GM18526 (cell line): ENCODE results near the gene MXD3.

Experiments used
- POLR2A ChIP-seq: IDR thresholded peaks from 3 replicates; pipeline ENCODE4 v1.6.1; 2011; ENCODE audit not compliant: insufficient read length; ENCODE audit errors: extremely low read depth

The MXD3 gene

DNA sequence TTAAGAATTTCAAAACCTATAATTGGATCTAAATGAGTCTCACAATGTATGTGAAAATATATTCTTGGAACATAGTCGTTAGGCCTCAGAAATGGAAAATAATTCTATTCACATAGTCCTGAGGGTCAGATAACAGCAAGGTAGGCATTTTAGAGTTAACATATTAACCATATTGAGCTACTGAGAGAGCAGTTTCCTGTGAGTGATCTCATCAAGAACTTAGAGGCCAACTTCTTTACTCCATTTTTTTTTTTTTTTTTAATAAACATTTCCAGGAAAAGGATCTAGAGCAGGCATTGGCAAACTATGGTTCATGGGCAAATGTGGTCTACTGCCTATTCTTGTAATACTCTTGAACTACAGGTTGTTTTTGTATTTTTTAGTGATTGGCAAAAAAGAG is 34.8 kb downstream of the MXD3 start:
- no peak for TF ChIP-seq POLR2A

DNA sequence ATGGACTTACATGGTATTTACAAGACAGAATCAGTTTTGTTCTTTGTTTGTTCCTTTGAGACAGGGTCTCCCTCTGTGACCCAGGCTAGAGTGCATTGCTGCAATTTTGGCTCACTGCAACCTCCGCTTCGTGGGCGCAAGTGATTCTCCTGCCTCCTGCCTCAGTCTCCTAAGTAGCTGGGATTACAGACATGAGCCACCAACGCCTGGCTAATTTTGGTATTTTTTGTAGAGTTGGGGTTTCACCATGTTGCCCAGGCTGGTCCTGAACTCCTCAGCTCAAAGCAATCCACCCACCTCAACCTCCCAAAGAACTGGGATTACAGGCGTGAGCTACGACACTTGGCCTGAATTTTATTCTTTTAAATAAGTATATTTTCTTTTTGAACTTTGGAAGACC is 35.8 kb downstream of the MXD3 start:
- TF ChIP-seq POLR2A: no peak

DNA sequence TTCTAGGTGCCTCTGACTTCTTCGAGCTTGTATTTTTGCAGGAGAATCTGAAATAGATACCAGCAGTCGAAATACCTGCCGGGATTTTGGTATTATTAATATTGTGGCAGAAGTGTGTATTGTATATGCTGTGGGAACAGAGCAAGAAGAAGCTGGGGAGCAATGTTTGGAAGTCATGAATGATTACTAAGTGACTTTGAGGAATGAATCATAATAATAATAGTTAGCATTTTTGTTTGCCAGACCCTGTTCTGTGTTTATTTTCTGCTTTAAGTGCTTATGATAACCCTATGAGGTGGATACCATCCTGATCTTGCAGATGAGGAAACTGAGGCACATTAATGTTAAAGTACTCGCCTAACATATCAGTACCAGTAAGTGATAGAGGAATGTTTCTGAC is 40.6 kb downstream of the MXD3 start:
- no peak for TF ChIP-seq POLR2A

DNA sequence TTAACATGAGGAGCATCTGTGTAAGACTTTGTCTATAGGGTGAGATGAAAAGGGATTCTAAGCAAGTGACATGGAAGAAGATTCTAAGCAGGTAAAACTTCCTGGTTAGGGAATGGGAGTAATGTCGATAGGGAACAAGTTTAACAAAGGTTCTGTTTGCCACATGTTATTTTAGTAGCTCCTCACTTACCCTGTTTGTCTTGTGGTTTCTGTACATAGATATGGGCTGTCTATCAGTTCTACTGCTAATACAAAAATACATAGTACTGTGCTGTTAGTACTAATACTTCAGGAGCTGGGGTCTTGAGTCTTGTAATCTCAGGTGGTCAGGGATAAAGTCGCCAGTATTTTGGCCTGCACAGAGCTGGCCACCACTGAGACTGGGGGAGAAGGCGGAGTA is 41.0 kb downstream of the MXD3 start:
- no peak for TF ChIP-seq POLR2A

DNA sequence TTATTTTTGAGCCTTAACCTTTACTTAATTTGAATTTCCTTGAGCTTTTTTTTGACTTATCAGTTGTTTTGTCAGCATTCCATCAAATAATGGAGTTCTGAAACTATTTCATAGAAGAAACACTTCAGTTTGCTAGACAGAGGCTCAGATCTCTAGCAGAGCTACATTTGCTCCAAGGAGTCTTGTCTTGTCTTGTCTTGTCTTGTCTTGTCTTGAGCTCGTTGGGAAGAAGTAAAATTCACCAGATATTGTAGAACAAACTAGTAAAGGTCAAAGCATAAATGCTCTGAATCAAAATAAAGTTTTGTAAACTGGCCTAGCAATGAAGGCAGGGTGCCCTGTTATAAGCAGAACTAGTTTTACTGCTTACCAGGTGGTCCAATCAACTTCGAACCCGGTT is 41.7 kb downstream of the MXD3 start:
- TF ChIP-seq POLR2A: no peak

DNA sequence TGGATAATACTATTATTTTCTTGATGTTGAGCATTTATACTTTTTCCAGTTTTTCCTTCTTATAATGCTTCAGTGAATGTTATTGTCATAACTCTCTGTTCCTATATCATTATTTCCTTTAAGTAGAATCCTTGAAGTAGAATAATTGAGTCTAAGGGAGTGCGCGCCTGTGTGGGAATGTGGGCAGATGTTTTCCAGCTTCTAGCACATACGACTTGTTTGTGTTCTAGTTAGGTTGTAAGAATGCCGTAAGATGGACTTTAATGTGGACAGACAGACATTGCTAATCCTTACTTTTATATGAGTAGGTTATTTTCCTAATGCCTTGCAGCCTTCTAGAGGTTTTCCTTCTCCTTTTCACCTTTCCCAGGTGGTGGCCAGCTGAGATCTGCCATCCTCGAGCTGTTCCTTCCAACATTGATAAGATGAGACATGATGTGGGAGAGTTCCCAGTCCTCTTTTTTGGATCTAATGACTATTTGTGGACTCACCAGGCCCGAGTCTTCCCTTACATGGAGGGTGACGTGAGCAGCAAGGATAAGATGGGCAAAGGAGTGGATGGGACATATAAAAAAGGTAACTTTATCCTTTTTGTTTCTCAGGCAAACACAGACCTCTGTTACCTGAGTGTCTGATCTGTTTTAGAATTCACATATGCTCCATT is 42.3 kb downstream of the MXD3 start:
- TF ChIP-seq POLR2A: no peak

DNA sequence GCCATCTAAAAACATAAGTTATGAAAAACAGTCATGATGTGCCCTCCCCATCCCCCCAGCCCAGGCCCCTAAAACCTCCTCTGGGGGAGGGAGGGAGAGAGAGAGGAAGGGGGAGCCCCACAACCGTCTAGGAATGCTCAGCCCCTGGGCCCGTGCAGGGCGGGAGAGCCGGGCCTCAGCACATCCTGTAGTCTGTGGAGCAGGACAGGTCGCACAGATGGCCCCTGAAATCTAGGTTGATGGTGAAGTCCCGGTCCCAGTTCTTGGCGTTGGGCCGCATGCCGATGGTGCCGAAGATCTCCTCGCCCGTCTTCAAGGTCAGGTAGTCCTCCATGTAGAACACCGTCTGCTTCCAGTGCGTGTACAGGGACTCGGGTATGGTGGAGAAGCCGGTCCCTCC is 46.3 kb downstream of the MXD3 start:
- no peak for TF ChIP-seq POLR2A

DNA sequence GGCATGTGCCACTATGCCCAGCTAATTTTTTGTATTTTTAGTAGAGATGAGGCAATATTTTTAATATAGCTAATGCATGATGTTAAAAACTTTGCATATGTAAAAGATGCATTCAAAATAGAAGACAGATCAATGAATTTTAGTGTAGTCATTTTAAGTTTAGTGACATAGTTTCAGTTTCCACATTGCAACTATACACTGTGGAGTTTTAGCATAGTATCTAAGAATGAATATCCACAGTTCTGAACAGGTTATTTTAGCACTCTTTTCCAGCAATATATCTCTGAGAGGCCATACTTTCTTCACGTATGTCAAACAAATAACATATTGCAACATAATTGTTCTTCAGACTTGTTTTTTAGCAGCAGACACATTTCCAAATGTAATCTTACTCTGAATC is 47.5 kb downstream of the MXD3 start:
- no peak for TF ChIP-seq POLR2A

DNA sequence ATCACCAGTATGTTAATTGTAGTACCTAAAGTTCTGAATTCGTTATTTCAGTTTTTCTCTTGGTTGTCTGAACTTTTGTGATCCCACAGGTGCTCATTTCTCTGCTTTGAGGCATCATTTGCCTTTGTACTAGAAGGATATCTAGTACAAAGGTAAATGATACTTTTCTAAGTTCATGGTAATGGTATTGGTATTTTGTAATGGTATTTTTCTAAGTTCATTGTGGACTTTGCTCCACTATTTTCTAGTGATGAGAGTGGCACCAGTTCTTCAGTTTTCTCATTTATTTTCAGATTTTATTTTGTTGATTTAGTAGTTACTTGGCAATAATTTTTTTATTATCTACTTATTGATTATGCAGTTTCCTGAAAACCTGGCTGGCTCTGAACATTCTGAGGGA is 50.2 kb downstream of the MXD3 start:
- TF ChIP-seq POLR2A: no peak

DNA sequence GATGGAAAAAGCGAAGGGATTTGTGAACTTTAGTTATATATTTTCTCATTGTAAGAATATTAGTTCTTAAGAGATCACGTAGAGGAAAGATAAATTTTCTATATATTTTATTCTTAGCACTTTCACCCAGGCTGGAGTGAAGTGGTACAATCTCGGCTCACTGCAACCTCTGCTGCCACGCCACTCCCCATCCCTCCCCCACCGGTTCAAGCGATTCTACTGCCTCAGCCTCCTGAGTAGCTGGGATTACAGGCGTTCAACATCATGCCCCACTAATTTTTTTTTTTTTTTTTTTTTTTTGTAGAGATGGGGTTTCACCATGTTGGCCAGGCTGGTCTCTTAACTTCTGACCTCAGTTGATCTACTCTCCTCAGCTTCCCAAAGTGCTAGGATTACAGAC is 50.7 kb downstream of the MXD3 start:
- no peak for TF ChIP-seq POLR2A
